ENCODE data around the gene AIG1. TPM values are rescaled to one million over a fixed set of nuclear protein-coding genes. Genes with fewer than 3 reads are reported as not detected.

AIG1 gene
- total RNA-seq, 1 experiment from 2014 or later = 42.8 TPM

DNA sequence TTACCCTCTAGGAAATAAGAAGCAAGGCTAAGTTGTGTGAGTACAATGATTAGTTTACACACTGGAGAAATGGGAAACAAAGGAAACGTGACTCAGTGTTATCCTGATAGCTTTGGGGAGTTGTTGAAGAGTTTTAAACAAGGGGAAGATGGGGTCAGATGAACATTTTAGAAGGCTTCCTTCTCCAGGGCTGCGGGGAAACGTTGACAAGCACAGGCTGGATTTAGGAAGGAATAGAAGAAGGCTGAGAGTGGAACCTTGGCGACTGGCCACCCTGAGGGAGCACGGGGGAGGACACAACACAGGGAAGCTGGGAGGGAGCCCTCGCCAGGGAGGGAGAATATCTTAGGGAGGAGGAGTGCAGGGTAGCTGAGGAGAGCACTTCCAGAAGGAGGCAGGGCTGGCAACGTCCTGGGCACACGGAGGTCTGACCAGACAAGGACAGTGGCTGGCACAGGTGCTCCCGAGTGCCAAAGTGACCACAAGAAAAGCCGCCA lies 134.7 kb downstream of the AIG1 start:
- DNase-seq (ENCODE audit: low read depth) = peak; percentile 10

DNA sequence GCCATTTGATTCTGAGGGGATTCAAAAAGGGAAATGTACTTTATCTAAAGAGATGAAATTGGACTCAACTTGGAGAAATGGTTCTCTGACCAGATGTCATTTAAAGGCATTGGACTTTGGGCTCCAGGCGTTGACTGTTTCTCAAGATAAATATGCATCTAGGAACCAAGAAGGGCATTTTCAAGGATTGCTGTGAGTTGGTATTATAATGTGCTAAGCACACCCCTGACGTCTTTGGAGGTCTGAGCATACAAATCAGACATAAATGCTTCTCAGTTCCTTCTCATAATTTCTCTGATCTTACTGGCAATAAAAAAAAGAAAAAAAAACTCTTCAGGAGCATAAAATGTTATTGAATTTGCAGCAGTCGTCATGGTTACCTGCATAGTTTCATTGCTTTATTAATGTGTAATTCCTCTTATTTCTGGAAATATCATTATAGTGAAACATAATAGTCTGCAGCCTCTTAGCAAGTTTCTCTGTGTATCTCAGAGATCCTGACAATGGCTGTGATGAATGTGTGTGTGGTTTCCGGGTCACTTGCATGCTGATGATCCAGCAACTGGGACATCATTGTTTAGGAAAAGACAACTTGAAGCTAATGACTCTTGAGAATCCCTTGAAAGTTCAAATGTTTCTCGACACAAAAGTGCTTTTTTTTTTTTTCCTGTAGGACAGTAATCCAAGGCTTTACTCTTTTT lies 136.0 kb downstream of the AIG1 start:
- peak; percentile 54 for DNase-seq (ENCODE audit: low read depth)

DNA sequence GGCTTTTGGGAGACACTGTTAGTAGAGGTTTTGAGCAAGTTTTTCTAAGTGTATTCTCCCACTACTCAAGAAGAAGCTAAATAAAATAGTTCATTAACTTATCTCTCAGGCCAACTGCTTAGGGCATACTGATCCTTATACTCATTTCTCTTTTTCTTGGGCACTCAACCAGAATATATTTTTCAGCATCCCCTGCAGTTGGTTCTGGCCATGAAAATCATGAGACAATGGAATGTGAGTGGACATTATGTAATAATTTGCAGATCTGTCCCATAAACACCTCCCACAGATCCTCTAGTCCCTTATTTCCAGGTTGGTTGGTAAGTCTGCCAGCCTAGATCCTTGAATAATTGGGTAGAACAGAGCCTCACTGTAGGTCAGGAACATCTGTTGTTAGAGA lies 136.7 kb downstream of the AIG1 start:
- no peak for DNase-seq (ENCODE audit: low read depth)

DNA sequence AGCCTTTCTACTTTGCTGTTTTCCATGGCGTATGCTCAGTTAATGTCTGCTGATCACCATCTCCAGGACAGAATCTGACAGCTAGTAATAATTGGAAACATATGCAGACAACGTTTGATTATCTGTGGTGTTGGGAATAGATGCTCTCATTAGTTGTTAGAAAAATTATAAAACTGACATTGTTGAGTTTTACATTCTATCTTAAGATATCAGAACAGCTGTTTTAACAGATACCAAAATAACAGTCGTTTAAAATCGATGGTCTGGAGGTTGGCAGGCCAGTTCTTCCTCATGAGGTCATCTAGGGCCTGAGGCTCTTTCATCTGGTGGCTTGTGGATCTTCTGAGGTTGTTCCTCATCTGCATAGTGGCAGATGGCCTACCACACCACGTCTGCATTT lies 137.6 kb downstream of the AIG1 start:
- DNase-seq (ENCODE audit: low read depth) = no peak

DNA sequence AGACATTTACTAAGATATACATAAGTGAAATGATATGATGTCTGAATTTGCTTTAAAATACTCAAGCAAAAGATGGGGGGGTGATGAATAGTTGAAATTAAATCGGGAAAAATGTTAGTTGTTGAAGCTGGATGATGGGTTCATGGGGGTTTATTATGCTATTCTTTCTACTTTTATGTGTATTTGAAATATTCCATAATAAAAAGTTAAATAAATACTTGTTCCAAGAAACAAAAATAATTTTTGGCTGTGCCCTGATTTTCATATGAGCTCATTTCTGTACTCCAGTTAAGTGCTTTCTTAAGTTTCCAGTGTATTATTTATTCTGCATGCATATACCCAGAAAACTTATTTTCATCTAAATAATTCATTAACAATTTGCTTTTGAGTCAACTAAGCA lies 138.6 kb downstream of the AIG1 start:
- DNase-seq (ENCODE audit: low read depth) = no peak

DNA sequence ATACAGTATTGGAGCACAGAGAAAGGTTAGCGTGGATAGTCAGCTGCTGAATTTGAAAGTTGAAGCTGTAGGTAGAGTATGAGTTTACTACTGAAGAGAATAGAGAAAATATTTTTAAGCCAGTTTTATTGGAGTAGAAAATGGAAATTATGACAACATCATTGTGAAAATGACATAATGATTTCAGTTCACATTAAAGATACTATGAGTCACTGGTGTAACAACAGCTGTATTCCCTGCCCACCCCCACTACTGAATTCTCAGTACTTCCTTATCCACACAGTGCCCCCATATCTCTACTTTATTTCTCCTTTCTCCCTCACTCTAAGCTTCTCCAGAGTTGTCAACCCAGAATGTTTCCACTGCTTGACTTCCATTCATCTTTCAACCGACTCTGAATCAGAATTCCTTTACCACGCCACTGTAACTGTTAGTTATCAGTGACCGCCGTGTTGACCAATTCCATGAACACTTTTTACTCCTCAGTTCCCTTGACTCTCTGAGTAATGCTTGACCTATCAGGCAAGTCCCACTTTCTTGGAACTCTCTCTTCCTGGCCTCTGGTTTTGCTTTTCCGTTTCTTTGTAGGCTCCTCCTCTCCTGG lies 139.6 kb downstream of the AIG1 start:
- no peak for DNase-seq (ENCODE audit: low read depth)

DNA sequence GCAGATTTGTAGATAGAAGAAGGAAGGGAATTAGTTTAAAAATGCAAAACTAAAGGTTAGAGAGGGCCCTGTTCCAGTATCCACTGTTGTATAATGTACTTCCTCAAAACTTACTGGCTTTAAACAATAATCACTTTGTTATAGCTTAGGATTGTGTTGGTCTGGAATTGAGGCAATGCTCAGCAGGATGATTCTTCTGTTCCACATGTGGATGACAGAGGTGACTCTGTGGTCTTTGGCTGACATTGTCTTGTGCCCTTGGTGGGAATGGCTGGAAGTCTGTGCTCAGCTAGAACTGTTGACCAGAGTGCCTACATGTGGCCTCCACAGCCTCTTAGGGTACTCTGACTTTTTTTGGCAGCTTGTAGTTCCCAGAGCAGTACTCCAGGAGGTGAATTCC lies 143.4 kb downstream of the AIG1 start:
- DNase-seq (ENCODE audit: low read depth) = no peak

DNA sequence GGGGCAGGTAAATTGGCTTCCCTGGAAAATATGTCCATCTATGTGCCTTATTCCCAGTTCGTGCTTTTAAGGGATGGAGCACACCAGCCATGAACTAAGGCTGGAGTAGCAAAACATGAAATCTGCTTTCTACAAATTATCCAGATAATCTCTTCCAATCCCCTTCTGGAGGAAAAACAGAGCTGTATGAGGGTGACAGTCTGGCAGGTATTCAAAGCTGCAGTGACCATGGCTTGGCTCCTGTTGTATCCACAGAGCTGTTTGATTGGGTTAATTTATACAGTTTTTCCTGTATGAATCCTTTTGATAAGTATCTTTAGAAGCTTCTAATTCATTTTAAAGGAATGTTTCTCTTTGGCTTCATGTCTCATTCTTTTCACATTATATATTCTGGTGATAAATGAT lies 144.4 kb downstream of the AIG1 start:
- no peak for DNase-seq (ENCODE audit: low read depth)

DNA sequence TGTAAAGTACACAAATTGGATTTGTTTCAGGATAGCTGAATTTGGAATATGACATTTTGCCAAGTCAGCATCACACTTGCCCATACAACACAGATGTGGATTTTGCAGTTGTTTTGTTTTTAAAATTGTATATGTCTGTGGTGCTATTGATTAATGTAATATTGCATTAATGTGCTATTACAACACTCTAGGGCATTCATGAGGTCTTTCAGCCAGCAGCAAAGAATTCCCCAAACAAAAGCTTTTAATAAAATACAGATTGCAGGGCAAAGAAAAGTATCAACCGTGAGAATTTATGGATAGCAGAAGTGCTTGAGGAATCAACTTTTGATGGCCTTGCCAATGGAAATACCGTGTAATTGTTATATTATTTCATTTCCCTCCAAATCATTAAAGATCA lies 144.9 kb downstream of the AIG1 start:
- DNase-seq (ENCODE audit: low read depth) = no peak

DNA sequence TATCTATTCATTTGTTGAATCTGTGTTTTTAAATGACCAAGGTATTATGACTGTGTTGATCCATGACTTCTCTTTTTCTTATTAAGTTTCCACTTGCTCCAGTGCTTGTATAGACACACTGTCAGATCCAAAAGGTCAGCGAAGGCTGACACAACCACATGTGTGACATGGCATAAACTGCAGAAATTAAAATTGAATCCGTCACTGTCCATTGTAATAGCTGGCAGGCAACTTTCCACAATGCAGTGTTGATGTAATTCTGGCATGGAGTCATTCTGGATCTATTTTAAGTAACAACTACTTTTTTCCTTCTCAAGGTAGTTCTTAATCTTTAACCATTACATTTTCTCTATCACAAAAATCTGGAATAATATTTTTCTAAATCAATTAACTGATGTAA lies 145.3 kb downstream of the AIG1 start:
- no peak for DNase-seq (ENCODE audit: low read depth)

DNA sequence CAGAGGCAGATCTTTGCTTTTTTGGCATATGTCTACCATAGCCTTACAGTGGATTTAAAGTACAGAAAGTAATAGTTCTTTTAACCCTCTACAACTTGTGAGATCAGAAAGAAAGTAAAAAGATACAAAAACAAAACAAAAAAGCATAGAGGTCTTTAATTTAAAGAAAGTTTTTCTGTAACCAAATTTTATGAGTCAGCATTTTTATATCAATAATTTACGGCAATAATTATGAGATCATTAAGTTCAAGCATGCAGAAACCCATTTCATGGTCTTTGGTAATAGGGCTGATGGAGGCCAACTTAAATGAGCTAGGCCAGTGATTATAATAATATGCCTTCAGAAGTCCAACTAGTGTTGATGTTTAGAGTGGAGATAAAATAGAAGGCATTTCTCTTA lies 145.9 kb downstream of the AIG1 start:
- DNase-seq (ENCODE audit: low read depth) = no peak

DNA sequence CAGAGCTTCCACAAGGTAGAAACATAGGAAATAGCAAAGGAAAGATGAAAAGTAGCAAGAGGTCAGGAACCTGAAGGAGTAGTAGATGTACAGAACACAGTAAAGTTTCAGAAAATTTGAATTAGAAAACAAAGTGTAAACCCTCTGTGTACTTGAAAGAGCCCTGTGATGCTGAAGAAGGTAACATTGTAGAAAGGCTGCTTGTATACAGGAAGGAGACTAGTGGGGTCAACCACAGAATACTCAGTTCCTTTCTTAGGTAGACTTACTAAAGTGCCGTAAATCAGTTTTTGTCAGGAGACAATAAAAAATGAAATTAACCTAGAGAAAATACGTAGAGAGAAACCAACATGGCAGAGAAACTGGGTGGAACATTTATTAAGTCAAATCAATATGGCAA lies 149.7 kb downstream of the AIG1 start:
- no peak for DNase-seq (ENCODE audit: low read depth)

DNA sequence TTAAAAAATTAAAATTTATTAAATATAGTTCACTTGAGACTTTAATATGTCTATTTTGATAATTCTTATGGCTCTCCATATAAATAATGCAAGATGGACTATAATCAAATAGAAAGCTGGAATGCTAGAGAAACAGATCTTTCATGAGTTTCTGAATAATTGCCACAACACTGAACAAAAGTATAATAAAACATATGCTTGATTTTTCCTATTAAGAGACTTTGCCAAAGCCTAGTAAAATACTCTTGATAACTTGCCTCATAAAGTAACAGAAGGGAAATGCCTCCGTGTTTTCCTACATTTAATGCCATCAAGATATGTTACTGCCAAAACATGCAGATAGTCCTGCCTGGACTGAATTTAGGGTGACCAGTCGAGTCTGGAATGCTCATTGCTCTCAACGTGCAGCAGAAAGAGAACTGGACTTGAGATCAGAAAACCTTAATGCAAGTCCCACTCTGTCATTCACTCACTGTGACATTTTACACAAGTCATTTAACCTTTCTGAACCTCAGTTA lies 153.2 kb downstream of the AIG1 start:
- DNase-seq (ENCODE audit: low read depth) = no peak

DNA sequence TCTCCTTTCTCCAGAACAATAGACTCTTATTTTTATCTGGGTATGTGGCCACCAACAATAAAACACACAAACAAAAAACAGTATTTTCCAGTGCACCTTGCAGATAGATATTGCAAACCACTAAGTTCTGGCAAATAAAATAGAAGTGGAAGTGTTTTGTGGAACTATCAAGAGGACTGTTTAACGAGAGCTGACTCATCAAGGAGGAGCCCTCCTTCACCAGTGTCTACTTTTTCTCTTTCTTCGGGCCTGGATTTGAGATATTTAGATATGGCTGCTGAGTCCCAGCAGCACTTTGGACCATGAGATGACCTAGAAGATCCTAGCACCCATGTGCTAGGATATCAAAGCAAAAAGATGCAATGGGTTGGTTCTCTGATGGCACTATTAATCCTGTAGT lies 154.7 kb downstream of the AIG1 start:
- DNase-seq (ENCODE audit: low read depth) = no peak

DNA sequence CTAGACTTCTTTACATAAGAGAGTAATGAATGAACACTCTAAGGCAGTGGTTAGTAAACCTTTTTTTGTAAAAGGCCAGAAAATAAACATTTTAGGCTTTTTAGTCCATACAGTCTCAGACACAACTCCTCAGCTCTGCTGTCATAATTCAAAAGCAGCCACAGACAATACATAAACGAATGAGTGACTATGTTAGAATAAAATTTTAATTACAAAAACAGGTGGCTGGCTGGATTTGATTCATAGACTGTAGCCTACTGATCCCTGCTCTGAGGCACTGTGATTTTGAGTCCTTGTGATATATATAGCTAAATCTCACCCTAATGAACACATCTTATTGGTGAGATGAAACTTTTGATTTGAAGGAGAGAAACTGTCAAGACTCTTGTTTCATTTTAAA lies 155.1 kb downstream of the AIG1 start:
- no peak for DNase-seq (ENCODE audit: low read depth)

DNA sequence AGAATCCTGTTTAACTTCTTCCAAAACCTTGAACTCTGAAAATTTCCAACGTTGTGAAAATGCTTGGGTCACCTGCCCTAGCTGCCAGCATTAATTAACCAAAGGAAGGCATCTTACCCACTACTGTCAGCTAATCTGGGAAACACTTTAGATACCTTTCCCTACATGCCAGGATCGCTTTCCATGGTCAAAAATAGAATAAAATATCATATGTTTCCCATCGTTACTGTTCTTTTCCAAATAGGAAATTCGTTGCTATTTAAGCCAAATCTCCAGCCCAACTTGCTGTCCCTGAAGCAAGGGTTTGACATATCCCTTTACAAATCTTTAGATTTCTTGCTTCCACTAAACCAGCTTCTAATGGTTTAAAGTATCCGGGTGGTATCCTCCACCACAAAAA lies 157.5 kb downstream of the AIG1 start:
- no peak for DNase-seq (ENCODE audit: low read depth)

DNA sequence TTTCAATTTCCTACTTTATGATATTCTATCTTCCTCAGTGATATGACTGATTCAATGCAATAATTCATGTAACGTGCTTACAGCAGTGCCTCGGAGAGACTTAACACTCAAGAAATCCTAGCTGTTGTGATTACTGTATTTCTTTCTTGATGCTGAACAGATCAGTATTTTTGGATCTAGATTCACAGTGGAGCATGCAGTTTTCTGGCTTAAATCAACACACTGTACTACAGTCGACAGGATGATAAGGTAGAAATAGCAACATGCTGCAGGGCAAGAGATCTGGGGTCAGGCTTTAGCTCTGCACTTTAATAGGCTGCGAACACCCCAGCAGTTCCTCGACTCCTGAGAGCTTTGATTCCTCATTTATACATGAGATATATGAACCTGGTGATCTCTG lies 161.0 kb downstream of the AIG1 start:
- DNase-seq (ENCODE audit: low read depth) = no peak

DNA sequence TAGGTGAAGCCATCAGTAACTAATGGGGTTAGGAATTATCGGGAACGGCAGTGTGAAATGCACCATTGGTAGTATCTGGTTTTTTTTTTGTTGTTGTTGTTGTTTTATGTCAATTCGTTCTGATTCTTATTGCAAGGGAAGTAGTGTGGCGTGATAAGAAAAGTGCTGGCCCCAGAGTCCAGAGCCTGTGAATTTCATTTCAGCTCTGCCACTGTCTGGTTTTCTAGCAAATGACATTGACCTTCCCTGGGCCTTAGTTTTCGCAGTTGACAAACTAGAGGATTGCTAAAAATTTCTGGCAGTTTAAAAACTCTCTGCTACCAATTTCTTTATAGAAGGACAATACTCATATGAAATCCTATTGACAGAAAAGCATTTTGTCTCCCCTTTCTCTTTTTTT lies 161.6 kb downstream of the AIG1 start:
- no peak for DNase-seq (ENCODE audit: low read depth)

DNA sequence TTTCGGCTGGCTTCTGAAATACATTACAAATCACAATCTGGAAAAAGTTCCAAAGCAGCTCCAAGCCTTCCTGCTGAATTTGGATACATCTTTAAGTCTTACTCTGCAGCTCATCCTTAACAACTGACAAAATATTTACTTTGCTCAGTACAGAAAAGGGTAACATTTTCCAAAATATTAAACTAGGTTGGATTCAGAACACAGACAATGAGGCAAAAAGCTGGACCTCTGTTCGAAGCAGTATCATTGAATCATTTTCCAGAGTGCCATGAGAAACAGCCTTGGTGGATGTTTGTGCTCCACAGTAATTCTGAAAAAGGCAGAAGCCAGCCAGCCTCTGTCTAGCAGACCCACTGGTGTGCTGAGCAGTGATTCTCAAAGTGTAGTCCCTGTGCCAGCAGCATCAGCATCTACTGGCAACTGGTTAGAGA lies 162.1 kb downstream of the AIG1 start:
- no peak for DNase-seq (ENCODE audit: low read depth)

DNA sequence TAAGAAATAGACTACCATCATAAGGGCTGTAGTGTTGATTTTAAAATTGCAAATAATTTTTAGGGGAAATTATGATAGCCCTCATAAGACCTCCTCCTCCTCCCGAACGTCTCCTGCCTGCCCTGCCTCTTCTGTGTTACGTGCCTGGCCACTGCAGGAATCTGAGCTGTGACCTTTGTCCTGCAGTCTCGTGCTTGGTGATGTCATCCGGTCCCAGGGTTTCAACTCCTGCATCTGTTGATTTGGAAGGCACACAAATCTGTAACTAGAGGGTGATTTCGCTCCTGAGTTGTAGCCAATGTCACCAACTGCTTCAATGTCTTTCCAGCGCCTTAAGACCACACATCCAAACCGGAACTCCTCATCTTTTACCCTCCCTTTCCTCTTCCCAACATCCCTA lies 163.2 kb downstream of the AIG1 start:
- peak; percentile 23 for DNase-seq (ENCODE audit: low read depth)

DNA sequence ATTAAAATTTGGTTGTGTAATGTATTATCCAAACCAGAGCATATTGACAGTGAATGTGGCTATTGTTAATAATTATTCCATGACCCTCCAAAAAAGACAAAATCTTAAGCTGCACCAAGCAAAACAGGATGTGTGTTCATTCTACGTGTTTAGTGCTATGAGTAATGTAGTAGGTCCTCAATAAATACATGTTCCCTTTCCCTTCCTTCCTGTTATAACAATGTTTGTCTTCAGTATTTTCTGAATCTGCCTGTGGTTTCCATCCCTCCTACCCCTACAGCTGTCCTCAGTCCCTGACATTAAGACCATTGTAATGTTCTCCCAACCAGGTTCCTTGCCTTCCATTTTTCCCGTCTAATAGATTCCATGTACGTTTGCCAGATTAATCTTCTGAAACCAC lies 163.8 kb downstream of the AIG1 start:
- no peak for DNase-seq (ENCODE audit: low read depth)

DNA sequence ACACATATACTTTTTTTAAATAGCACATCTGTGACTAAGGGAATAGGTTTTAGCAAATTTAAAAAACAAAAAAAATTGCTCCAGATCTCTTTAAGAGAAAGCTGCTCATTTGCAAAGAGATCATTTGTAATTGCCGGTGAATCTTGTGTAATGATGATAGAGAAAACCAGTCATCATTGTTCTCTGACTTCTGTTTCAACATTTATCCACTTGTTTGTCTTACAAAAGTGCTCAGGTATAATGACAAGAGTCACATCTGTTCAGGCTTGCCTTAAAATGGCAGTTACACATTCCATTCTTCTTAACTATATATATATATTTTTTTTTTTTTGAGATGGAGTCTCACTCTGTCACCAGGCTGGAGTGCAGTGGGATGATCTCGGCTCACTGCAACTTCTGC lies 165.2 kb downstream of the AIG1 start:
- DNase-seq (ENCODE audit: low read depth) = no peak

DNA sequence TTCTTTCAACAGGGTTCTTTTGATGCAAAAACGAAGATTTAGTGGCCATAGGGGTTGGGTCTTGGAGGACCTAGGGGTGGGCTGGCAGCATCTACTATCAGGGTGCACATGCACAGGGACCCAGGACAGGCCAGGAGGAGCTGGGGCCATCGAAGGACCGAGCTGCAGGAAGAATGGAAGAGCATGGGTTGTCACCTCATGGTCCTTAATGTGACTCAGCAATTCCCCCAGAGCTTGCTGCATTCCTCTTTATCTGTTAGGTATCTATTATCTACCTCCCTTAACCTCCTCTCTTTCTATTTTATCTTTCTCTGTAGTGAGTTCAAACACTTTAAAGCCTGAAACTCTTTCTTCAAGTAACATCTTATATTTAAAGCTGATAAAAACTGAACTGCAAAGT lies 167.0 kb downstream of the AIG1 start:
- DNase-seq (ENCODE audit: low read depth) = no peak

DNA sequence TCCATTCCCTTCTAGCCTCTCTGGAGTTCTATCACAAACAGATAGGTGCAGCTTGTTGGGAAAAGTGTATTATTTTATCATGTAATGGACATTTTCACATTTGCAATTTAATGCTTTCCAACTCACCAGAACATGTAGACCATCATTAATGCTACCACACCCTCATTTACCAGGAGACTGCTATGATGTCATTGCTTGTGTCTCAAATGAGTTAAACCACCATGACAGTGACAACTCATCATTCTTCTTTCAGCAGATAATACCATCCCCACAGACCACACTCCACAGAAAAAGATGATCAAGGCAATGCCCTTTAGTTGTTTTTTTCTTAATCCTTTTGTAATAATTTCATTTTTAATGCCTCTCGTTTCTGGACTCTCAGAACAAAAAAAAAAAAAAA lies 168.7 kb downstream of the AIG1 start:
- no peak for DNase-seq (ENCODE audit: low read depth)
